ENCODE data around the gene PPM1B.
"Not testable (repeated sequence)": the region's sequence is repeated elsewhere in the genome, so short reads cannot be mapped to it uniquely, and the experiment has no call there.

The PPM1B gene

DNA sequence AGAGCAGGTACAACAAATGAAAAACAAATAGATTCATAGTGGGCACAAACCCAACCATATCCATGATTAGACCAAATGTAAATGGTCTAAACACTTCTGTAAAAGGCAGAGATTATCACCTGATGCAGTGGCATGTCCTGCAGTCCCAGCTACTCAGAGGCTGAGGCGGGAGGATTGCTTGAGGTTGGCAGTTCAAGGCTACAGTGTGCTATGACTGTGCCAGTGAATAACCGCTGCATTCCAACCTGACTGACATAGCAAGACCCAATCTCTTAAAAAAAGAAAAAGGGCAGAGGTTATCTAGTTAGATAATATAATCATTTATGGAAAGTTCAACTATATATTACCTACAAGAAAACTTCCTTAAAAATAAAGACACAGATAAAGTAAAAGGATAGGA, 85.3 kb downstream of the PPM1B start:
- DNase-seq (ENCODE audit: low spot score), result no peak

DNA sequence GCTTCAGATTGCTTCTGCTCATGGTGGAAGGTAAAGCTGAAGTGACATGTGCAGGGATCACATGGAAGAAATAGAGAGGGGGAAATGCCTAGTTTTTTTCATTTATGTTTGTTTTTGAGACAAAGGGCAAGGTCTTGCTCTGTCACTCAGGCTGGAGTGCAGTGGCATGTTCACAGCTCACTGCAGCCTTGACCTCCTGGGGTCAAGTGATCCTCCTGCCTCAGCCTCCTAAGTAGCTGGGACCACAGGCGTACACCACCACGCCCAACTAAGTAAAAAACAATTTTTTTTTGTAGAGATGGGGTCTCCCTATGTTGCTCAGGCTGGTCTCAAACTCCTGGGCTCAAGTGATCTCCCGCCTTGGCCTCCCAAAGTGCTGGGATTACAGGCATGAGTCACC, 87.0 kb downstream of the PPM1B start:
- DNase-seq (ENCODE audit: low spot score), result not testable (repeated sequence)

DNA sequence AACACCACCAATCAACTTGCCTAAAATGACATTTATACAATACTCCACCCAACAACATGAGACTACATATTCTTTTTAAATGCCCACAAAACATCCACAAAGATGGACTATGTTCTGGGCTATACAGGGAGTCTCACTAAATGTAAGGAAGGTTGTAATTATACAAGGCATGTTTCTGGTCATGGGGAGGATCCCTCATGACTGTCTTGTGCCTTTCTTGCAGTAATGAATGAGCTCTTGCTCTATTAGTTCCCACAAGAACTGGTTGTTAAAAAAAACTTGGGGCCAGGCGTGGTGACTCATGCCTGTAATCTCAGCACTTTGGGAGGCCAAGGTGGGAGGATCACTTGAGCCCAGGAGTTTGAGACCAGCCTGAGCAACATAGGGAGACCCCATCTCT, 89.1 kb downstream of the PPM1B start:
- DNase-seq (ENCODE audit: low spot score), result not testable (repeated sequence)

DNA sequence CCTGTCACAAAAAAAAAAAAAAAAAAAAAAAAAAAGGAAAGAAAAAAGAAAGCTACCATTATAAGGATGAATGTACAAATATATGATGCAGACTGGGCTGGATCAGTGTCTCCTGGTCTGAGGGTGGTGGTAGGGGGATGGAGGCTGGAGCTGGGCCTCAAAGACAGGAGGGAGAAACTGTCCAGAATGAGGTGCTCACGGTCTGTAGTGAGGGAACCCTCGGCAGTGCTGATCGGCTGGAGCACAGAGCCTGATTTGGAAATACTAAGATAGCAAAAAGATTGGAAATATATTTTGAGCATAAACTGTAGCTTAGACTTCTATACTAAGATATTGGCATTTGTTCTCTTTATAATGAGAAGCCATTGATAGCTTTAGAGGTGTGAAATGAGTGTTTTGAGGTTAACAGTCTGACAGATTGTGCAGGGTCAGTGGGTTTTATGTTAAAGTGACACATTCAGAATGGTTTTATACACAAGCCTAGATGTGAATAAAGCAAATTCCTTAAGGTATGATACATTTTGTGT, 98.7 kb downstream of the PPM1B start:
- no peak for DNase-seq (ENCODE audit: low spot score)

DNA sequence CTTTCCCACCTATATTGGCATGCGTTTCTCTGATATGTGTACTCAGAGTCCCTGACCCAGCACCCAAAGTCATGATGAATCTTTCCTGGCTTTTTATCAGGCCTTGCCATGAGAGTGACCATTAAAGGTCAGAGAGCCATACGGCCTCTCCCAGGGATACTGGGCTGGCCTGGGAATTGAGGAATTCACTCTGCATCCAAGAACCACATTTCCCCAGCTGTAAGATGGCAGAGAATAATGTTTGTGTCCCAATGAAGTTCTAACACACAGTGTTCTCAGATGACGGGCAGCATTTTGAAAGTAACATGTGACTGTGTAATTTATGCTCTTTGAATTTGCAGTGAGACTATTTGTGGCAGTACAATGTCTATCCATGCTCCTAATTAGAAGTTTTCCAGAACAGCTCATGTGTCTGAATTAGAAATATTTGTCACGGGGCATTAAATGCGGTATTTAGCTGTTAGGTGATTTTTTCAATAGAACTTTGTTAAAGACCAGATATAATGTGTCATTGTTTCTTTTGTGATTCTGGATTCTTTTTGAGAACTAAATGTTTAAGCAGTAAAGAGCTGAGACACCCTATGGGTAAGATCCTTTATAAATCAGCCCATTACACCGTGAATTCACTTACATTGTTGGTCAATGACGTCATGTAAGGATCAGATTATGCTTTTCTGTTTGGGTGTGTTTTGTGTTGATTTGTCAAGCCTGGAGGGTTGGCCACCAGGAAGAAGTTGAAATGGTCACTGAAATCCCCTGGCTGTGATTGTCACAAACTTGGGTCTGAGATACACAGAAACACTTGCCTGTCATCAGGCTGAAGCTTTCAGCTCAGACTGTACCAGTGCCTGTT, 99.3 kb downstream of the PPM1B start:
- DNase-seq (ENCODE audit: low spot score), result no peak

DNA sequence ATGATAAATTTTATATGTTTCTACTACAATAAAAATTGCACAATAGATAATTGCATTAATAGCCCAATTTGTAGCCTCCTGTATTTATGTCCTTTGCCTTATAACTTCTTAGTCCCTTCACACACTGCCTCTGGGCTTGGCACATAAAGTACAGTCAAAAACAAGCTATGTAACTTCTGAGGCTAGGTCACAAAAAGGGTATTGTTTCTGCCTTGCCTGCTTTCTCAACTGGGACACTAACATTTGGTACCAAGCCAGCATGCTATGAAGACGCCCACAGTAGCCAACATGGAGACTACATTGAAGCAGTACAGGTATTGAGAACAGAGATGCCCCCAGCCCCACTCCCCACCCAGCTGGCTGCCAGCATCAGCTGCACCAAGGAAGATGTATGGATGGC, 101.2 kb downstream of the PPM1B start:
- DNase-seq (ENCODE audit: low spot score), result no peak

DNA sequence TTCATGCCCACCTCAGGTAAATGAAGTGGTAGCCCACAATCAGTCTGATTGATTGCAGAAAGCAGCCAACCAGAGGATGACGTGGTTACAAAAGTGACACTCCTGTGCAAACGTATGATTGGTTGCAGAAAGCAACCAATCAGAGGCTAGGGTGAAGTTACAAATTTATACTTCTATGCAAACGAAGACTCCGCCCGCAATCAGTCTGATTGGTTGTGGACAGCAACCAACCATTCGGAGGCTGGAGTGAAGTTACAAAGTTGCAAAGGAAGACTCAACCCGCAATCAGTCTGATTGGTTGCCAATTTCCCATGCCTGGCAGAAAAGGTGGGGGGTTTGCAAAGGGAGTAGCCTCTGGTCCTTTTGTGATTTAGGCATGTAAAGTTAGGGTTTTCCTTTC, 102.6 kb downstream of the PPM1B start:
- DNase-seq (ENCODE audit: low spot score), result no peak

DNA sequence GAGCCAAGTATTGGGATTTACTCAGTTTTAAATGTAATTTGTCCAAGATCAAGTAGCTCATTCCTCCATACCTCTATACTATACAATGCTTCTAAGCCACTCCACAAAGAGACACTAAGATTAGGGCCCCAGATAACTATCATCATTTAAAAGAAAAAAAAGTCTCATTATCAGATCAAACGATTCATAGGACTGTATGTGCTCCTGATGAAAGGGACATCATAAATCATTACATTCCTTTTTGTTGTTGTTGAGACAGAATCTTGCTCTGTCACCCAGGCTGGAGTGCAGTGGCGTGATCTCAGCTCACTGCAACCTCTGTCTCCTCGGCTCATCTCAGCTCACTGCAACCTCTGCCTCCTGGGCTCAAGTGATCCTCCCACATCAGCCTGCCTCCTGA, 104.4 kb downstream of the PPM1B start:
- no peak for DNase-seq (ENCODE audit: low spot score)

DNA sequence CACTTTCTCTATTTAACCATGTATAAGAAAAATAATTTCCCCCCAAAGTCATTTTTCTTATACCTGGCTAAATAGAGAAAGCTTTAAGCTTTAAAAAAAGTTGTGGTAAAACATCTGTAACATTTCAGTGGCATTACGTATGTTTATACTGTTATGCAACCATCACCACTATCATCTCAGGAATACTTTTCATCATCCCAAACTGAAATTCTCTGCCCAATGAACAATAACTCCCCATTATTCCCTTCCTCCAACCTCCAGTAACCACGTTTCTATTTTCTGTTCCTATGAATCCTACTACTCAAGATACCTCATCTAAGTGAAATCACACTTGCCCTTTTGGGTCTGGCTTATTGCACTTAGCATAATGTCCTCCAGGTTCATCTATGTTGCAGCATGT, 104.9 kb downstream of the PPM1B start:
- no peak for DNase-seq (ENCODE audit: low spot score)

DNA sequence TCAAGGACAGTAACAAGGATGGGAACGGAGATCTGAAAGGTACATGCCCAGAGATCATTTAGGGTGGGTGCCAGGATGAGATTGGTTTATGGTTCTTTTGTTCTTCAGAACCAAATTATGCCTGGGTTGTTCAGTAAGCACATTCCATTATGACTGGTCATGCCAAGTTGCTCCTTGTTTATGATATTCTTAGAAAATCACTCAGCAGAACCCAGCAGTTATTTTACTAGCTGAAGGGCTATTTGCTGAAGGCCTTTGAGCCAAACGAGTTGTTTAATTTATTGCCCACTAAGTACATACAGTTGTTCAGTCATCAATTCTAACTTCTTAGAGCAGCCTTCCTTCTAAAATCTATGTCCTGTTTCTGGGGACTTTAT, 107.2 kb downstream of the PPM1B start:
- no peak for DNase-seq (ENCODE audit: low spot score)

DNA sequence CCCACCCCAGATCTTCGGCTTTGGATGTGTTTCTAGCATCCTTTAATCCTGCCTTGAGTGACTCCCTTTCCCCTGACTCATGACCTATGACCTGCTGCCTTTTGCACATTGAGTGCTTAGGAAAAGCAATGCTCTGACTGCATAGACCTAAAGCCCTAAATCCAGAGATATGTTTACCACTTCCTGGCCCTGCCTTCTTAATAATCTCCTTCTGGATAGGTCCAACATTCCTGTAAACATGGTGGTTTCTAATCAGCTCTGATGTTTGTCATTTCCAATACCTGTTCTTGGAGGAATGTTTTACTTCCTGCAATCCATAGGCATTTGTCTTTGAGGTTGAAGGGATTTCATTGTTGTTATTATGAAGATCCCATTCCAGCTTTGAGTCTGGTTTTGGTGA, 108.9 kb downstream of the PPM1B start:
- no peak for DNase-seq (ENCODE audit: low spot score)

DNA sequence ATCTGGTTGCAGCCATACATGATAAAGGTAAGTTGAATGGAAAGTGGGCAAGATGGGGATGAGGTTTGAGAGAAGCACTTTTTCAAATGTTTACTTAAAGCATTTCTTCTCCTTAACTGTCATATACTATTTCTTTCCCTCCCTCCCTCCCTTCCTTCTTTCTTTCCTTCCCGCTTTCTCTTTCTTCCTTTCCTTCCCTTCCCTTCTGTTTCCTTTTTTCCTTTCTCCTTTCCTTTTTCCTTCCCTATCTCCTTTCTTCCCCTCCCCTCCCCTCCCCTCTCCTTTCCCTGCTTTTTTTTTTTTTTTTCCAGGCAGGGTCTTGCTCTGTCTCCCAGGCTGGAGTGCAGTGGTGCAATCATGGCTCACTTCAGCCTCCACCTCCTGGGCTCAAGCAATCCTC, 112.2 kb downstream of the PPM1B start:
- DNase-seq (ENCODE audit: low spot score), result no peak
